ENCODE measurements around the gene CANT1.

DNA sequence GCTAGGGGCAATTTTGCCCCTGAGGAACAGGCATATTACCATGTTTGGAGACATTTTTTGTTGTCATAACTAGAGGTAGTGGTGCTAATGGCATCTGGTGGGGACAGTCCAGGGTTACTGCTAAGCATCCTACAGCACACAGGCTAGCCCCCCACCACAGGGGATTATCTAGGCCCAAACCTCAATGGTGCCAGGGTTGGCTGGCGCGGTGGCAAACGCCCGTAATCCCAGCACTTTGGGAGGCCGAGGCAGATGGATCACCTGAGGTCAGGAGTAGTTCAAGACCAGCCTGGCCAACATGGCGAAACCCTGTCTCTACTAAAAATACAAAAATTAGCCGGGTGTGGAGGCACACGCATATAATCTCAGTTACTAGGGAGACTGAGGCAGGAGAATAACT, 29.6 kb upstream of the CANT1 start:
- TF ChIP-seq, protein P1, sequence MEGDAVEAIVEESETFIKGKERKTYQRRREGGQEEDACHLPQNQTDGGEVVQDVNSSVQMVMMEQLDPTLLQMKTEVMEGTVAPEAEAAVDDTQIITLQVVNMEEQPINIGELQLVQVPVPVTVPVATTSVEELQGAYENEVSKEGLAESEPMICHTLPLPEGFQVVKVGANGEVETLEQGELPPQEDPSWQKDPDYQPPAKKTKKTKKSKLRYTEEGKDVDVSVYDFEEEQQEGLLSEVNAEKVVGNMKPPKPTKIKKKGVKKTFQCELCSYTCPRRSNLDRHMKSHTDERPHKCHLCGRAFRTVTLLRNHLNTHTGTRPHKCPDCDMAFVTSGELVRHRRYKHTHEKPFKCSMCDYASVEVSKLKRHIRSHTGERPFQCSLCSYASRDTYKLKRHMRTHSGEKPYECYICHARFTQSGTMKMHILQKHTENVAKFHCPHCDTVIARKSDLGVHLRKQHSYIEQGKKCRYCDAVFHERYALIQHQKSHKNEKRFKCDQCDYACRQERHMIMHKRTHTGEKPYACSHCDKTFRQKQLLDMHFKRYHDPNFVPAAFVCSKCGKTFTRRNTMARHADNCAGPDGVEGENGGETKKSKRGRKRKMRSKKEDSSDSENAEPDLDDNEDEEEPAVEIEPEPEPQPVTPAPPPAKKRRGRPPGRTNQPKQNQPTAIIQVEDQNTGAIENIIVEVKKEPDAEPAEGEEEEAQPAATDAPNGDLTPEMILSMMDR (IDR thresholded peaks at IDR 0.05 in 4 of 5, conservative IDR thresholded peaks at IDR 0.05 in 1 of 5): no peak
- no peak for TF ChIP-seq POLR2A (IDR thresholded peaks at IDR 0.05)
